ENCODE data around the gene LRRC3.
"Not testable (repeated sequence)": the region's sequence is repeated elsewhere in the genome, so short reads cannot be mapped to it uniquely, and the experiment has no call there.

Gene LRRC3

GRCh38 chr21:44475266-44475845 lies 20.0 kb downstream of the LRRC3 start:
- no peak for TF ChIP-seq CTCF (IDR thresholded peaks at IDR 0.05; ENCODE audit: low read depth, low read length)
- Histone ChIP-seq H3K4me1 (no peaks in the 10 kb centered on the region), H3K36me3 (no peaks in the 10 kb centered on the region), H3K4me3 (ENCODE audit: low read depth, low read length) (no peak overlapping the region), H3K27me3 (peaks cover 6% of the 10 kb centered on the region), H3K9me3 (no peaks in the 10 kb centered on the region)
- DNase-seq: no peak

GRCh38 chr21:44477131-44477530 lies 21.8 kb downstream of the LRRC3 start:
- no peak for TF ChIP-seq CTCF (IDR thresholded peaks at IDR 0.05; ENCODE audit: low read depth, low read length)
- DNase-seq: no peak

GRCh38 chr21:44477712-44478111 lies 22.4 kb downstream of the LRRC3 start:
- peaks cover 9% of the 10 kb centered on the region for H3K27me3 ChIP-seq
- no peaks in the 10 kb centered on the region for H3K4me1 ChIP-seq
- no peaks in the 10 kb centered on the region for H3K9me3 ChIP-seq
- no peaks in the 10 kb centered on the region for H3K36me3 ChIP-seq
- H3K4me3 ChIP-seq (ENCODE audit: low read depth, low read length): no peak overlapping the region
- no peak for DNase-seq
- TF ChIP-seq CTCF (IDR thresholded peaks at IDR 0.05; ENCODE audit: low read depth, low read length): no peak

More at GRCh38 chr21:44477131-44477530, 21.8 kb downstream of the LRRC3 start:
- H3K4me3 ChIP-seq (ENCODE audit: low read depth, low read length): no peak overlapping the region
- no peaks in the 10 kb centered on the region for H3K4me1 ChIP-seq
- no peaks in the 10 kb centered on the region for H3K36me3 ChIP-seq
- peaks cover 6% of the 10 kb centered on the region for H3K27me3 ChIP-seq
- H3K9me3 ChIP-seq: no peaks in the 10 kb centered on the region

GRCh38 chr21:44478124-44478800 lies 23.0 kb downstream of the LRRC3 start:
- H3K9me3 ChIP-seq: no peaks in the 10 kb centered on the region
- H3K4me3 ChIP-seq (ENCODE audit: low read depth, low read length): no peak overlapping the region
- no peaks in the 10 kb centered on the region for H3K4me1 ChIP-seq

GRCh38 chr21:44478801-44479167 lies 23.5 kb downstream of the LRRC3 start:
- Histone ChIP-seq H3K27me3 (peaks cover 20% of the 10 kb centered on the region), H3K4me3 (ENCODE audit: low read depth, low read length) (no peak overlapping the region), H3K9me3 (no peaks in the 10 kb centered on the region), H3K36me3 (no peaks in the 10 kb centered on the region), H3K4me1 (no peaks in the 10 kb centered on the region)
- TF ChIP-seq CTCF (IDR thresholded peaks at IDR 0.05; ENCODE audit: low read depth, low read length): no peak
- DNase-seq: no peak

More at GRCh38 chr21:44478124-44478800, 23.0 kb downstream of the LRRC3 start:
- TF ChIP-seq CTCF (IDR thresholded peaks at IDR 0.05; ENCODE audit: low read depth, low read length): no peak
- DNase-seq: no peak
- H3K36me3 ChIP-seq: no peaks in the 10 kb centered on the region
- peaks cover 15% of the 10 kb centered on the region for H3K27me3 ChIP-seq

- DNase-seq: peak; percentile 56
- H3K36me3 ChIP-seq; H3K4me1 ChIP-seq; H3K9me3 ChIP-seq; H3K4me3 ChIP-seq (ENCODE audit: low read depth, low read length): not testable (repeated sequence)
- TF ChIP-seq CTCF (IDR thresholded peaks at IDR 0.05; ENCODE audit: low read depth, low read length): peak; percentile 58
- peaks cover 23% of the 10 kb centered on the region for H3K27me3 ChIP-seq
These were observed 24.4 kb downstream of the LRRC3 start for GRCh38 chr21:44479556-44480199.

All from BE2C (cell line).